ELR (cell line): ENCODE results near the gene PACS1.
"Not testable (repeated sequence)": the region's sequence is repeated elsewhere in the genome, so short reads cannot be mapped to it uniquely, and the experiment has no call there.

Source experiments
- DNase-seq: peaks from one replicate; pipeline ENCODE4 v3.0.0-alpha.2; 2015; ENCODE audit warnings: low read depth

The PACS1 gene

DNA sequence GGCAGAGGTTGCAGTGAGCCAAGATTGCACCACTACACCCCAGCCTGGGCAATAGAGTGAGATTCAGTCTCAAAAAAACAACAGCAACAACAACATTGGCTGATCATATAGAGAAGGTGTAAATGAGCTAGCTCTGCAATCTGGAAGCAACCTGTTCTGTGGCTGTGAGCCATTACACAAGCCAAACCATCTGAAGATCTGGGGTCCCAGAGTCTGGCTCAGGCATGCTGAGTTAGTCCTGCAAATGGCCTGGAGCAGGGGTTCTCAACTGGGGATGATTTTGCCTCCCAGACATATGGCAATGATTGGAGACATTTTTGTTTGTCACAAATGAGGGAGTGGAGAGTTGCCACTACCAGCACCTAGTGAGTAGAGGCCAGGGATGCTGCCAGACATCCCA is 156.0 kb downstream of the PACS1 start:
- DNase-seq, result no peak

- no peak for DNase-seq
Measured at GRCh38 chr11:66227700-66228099, 157.6 kb downstream of the PACS1 start.

GRCh38 chr11:66228521-66228920 is 158.4 kb downstream of the PACS1 start:
- DNase-seq, result no peak

DNA sequence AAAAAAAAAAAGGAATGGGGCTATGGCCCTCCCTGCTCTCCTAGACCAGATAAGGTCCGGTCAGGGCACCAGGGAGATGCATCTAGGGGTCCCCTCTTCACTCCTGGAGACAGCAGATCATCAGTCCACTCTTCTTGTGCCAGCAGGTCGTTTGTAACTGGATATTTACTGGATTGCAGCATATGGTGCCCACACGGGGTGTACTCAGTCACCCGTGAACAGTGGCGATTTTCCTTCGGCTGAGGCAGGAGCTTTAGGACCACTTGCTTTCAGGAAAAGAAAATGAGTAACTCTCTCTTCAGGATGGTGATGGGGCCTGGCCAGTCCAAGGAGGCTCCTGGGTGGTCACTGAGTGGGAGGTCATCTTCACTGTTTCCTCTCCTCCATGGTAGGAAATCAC is 160.1 kb downstream of the PACS1 start:
- no peak for DNase-seq

- no peak for DNase-seq
Measured at GRCh38 chr11:66230978-66231377, 160.9 kb downstream of the PACS1 start.

GRCh38 chr11:66231561-66231960 is 161.5 kb downstream of the PACS1 start:
- DNase-seq, result no peak

- DNase-seq, result no peak
Measured at GRCh38 chr11:66232769-66233168, 162.7 kb downstream of the PACS1 start.

- DNase-seq, result no peak
Measured at GRCh38 chr11:66233301-66233700, 163.2 kb downstream of the PACS1 start.

GRCh38 chr11:66235141-66235540 is 165.1 kb downstream of the PACS1 start:
- DNase-seq, result no peak

- no peak for DNase-seq
Measured at GRCh38 chr11:66237867-66238266, 167.8 kb downstream of the PACS1 start.

DNA sequence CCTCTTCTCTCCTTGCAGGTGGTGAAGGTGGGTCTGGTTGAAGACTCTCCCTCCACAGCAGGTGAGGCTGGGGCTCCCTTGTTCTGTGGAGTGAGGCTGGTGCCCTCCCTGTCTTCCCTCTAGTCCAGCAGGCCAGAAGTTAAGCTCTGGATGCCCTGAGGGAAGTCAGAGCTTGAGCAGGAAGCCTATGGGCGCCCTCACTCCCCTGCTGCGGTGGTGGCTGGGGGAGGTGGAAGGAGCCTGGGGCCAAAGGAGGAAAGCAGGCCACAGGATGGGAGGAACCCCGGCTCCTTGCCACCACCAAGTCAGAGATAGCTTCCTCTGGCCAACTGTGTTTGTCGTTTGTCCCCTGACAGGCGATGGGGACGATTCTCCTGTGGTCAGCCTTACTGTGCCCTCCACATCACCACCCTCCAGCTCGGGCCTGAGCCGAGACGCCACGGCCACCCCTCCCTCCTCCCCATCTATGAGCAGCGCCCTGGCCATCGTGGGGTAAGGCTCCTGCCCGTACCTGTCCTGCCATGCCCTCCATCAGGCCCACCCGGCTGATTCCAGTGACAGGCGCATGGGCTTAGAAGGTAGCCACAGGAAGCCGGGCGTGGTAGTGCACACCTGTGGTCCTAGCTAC is 168.8 kb downstream of the PACS1 start:
- no peak for DNase-seq

DNA sequence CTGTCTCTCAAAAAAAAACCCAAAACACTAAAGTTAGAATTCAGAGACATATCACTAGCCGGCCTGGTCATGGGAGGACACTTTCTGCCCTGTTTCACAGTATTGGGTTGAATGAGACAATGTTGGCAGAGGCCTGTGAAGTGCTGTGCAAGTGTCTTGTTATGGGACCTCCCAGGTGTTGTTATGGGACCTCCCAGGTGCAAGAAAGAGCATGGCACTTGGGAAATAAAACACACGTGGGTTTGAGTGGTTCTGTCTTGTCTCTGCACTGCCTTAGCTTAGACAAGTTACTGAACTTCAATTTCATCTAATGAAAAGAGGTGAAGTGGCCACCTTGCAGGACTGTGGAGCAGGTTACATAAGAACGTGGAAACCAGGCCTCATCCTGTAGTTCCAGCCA is 169.4 kb downstream of the PACS1 start:
- DNase-seq, result no peak

DNA sequence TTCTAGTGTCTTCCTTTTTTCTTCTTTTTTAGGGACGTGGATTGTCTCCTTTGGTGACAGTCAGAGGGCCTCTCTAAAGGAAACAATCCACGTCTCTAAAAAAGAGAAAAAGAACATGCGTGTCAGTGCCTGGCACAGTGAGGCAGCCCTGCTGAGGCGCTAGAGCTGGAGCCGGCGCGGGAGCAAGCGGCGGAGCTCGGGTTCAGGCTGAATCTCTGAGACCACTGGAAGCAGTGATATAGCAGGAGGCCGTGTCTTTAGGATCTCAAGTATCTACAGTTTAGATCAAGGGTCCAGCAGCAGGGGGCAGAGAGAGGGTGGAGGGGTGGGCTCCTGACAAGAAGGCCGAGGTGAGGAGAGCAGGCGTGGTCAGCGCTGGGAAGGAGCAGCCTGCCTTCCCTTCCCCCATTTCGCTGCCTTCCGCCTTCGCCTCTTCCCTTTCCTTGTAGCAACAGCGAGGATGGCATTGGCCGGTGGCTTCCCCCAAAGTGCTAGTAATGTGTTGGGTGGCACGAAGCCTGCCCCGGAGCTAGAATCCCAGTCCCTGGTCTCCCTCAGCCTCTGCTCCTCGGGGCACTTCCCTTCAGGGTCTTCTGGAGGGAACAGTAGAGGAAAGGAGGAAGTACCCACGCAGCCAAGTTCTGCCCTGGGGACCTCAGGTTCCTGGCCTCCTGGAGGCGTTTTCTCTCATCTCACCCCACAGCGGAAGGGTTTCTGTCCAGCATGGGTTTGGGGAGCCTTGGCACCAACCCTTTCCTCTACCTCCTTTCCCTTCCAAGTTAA is 170.1 kb downstream of the PACS1 start:
- no peak for DNase-seq

DNA sequence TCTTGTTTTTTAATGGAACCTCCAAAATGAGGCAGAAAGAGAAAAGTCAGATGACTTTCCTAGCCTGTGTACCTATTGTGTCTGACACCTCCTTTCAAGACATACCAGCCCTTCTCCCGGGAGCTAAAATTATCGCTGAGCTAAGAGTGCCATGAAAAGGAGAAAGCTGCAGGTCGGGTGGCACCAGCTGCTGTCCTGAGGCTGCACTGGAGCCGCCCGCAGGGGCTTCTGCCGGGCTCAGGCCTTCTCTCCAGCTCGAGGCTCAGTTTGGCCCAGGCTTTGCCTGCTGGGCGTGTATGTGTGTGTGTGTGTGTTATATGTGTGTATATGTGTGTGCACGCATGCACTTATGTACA is 170.7 kb downstream of the PACS1 start:
- no peak for DNase-seq

GRCh38 chr11:66242095-66242765 is 172.2 kb downstream of the PACS1 start:
- no peak for DNase-seq

DNA sequence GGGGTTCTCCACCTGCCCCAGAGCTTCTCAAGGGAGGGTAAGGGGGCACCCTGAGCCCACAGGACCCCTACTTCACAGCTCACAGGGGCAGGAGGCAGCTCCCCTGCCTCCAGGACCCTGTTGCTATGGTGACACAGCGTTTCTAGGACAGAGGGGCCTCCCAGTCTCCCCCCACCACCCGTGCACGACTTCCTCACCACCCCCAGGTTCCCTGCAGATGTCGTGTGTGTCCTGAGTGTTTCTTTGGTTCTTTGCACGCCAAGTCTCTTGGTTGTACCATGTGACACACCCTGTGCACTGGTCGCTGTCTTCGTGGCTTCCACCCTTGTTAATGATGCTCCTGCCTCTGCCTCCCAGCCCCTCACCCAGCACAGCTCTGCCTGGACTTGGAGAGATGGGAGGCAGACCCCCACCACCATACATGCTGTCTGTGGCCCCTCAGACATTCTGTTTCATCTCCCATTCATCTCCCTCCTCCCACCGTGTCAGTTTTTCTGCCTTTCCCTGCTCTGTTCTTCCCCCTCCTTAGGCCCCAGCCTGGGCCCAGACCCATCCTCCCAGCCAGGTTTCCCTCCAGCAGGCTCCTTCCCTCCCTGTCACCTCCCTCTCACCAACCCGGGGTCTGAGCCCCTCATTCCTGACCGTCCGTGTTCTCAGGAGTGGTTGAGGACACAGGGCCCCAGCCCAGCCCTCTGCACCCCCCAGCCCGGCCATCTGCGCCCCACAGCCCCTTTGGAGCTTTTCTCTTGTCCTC is 173.9 kb downstream of the PACS1 start:
- DNase-seq, result no peak

- DNase-seq, result no peak
Measured at GRCh38 chr11:66247295-66247694, 177.2 kb downstream of the PACS1 start.

DNA sequence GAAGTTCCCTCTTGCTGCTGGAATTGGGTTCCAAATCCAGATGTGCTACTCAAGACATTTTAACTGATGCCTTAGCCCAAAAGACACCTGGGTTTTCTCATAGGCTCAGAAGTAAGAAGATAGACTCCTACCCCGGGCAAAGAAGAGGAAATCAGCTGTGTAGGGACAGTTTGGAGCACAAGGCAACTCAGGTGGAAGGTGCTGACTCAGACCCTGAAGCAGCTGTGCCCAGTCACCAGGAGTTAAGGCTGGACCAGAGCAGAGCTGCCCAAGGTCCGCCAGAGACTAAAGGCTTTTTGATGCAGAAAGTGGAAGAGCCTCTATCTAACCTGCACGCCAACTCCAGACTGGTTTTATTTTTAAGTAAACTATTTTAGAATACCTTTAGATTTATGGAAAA is 177.7 kb downstream of the PACS1 start:
- no peak for DNase-seq

GRCh38 chr11:66248903-66249302 is 178.8 kb downstream of the PACS1 start:
- DNase-seq, result no peak

GRCh38 chr11:66251809-66252208 is 181.7 kb downstream of the PACS1 start:
- DNase-seq, result no peak

GRCh38 chr11:66253081-66253480 is 183.0 kb downstream of the PACS1 start:
- DNase-seq, result not testable (repeated sequence)

DNA sequence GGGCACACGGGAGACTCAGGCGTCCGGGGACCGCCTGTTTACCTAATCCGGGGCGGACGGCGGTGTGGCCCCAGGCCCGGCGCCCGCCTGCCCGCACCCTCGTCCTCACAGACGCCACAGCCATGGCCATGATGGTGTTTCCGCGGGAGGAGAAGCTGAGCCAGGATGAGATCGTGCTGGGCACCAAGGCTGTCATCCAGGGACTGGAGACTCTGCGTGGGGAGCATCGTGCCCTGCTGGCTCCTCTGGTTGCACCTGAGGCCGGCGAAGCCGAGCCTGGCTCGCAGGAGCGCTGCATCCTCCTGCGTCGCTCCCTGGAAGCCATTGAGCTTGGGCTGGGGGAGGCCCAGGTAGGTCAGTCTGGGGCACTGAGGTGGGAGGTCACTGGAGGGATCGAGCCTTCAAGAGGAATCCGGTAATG is 188.4 kb downstream of the PACS1 start:
- DNase-seq, result no peak

- DNase-seq, result no peak
Measured at GRCh38 chr11:66259225-66259624, 189.2 kb downstream of the PACS1 start.
